Dermis microvascular lymphatic vessel endothelial cell (primary cell): ENCODE data around the gene C19orf12. TPM values are rescaled to one million over a fixed set of nuclear protein-coding genes. Genes with fewer than 3 reads are reported as not detected.

ENCODE experiments used
- DNase-seq, 2 donors: peaks; one replicate each; pipeline versions ENCODE4 v3.0.0 to v3.0.0-alpha.2; 2010; ENCODE audit warnings: low read depth in 2 of 2
- total RNA-seq: library from RNA; depleted of rRNA; stranded (reverse); fragments of >200 nt; gene quantifications from 2 replicates; pipeline ENCODE4 v1.2.1, GENCODE V29; 2014

C19orf12 gene
- total RNA-seq, 1 donor from 2014 or later = 12.3 TPM

DNA sequence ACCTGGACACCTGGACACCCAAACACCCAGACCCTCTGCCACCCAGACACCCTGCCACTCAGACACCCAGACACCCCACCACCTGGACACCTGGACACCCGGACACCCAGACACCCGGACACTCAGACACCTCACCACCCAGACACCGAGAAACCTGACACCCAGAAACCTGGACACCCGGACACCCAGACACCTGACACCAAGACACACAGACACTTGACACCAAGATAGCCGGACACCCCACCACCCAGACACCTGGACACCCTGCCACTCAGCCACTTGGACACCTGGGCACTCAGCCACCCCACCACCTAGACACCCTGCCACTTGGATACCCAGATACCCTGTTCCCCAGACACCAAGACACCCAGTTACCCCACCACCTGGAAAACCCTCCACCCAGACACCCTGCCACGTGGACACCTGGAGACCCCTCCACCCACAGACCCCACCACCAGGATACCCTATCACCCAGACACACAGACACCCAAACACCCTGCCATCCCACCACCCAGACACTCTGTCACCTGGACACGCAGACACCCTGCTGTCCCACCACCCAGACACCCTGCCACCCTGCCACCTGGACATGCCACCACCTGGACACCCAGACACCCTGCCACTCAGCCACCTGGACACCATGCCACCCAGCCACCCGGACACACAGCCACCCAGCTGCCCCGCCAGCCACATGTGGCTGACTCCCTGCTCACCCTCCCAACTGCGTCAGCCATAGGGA, 17.4 kb downstream of the C19orf12 start:
- DNase-seq = no peak

DNA sequence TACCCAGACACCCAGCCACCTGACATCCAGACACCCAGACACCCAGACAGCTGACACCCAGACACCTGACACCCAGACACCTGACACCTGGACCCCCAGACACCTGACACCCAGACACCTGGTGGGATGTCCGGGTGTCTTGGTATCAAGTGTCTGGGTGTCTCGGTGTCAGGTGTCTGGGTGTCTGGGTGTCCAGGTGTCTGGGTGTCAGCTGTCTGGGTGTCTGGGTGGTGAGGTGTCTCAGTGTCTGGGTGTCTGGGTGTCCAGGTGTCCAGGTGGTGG, 18.6 kb downstream of the C19orf12 start:
- DNase-seq = no peak

DNA sequence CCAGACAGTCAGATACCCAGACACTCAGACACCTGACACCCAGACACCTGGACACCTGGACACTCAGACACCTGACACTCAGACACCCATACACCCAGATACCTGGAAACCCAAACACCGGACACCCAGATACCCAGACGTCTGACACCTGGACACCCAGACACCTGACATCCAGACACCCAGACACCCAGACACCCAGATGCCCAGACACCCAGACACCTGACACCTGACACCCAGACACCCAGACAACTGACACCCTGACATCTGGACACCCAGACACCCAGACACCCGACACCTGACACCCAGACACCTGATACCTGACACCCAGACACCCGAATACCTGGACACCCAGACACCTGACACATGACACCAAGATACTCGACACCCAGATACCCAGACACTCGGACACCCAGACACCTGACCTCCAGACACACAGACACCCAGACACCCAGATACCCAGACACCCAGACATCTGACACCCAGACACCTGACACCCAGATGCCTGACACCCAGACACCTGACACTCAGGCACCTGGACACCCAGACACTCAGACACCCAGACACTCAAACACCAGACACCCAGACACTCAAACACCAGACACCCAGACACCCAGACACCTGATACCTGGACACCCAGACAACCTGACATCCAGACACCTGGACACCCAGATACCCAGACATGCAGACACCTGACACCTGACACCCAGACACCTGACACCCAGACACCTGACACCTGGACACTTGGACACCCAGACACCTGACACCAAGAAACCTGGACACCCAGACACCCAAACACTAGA, 19.1 kb downstream of the C19orf12 start:
- no peak for DNase-seq

DNA sequence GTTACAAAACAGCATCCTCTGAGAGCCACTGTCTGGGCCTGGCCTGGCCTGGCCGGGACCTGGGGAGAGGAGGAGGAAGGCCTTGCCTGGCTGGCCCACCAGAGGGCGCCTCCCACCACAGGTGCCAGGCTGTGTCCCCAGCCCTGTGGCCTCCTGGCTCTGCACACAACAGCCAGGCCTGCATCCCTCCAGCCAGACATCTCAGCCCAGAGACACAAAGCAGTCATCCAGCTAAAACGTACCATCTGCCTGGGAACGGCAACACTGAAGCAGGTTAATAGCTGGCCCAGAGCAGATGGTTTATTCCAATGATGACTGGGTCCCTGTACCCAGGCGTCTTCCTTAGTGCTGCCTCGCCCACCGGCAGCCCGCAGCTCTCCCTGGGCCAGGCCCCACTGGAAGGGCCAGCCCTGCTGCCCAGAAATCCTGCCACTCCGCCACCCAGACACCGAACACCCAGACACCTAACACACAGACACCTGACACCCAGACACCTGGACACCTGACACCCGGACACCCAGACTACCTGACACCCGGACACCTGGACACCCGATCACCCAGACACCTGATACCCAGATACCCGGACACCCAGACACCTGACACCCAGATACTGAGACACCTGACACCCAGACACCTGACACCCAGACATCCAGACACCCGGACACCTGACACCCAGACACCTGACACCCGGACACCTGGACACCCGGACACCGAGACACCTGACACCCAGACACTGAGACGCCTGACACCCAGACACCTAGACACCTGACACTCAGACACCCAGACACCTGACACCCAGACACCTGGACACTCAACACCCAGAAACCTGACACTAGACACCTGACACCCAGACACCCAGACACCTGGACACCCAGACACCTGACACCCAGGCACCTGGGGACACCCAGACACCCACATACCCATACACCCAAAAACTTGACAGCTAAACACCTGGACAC, 20.1 kb downstream of the C19orf12 start:
- peak; percentile 45 to 68 for DNase-seq

GRCh38 chr19:29694161-29694560, 20.9 kb downstream of the C19orf12 start:
- DNase-seq = no peak

DNA sequence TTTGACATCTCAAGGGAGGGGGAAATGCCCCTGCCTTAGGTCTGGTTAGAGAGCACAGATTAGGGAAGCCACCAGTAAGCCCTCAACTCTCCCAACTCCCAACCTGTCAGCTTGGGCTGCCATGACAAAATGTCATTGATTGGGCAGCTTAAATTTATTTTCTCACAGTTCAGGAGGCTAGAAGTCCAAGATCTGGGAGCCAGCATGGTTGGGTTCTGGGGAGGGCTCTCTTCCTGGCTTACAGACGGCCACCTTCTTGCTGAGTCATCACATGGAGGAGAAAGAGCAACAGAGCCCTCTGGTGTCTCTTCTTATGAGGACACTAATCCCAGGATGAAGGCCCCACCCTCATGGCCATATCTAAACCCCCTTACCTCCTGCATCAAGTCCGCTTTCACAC, 24.2 kb downstream of the C19orf12 start:
- DNase-seq = peak in 1 of 2 donors; percentile 51

- DNase-seq = peak in 1 of 2 donors; percentile 47
Observed at GRCh38 chr19:29687897-29688728, 26.9 kb downstream of the C19orf12 start.

DNA sequence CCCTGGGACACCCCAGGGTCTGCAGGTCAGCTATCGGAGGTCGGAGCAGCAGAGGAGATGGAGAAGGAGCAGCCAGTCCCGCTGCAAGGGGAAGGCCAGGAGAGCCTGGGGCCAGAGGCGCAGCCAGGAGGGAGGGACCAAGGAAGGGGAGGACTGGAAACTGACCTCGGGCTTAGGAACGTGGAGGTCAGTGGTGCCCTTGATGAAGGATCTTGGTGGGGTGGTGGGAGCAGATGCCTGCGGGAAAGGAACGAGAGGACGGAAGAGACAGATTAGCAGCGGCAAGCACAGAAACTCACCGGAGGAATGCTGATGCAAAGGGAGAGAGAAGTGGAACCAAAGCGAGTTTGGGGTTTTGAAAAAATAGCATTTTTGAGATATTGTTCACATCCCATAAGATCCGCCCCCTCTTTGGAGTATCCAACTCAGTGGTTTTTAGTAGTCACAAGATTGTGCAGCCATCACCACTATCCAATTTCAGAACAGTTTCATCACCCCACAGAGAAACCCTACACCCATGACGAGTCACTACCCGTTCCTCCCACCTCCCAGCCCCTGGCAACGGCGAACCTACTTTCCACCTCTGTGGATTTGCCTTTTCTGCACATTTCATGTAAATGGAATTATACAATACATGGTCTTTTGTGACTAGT, 27.7 kb downstream of the C19orf12 start:
- DNase-seq = no peak

GRCh38 chr19:29686285-29686805, 28.7 kb downstream of the C19orf12 start:
- DNase-seq = no peak

- DNase-seq = no peak
Observed at GRCh38 chr19:29685326-29685725, 29.7 kb downstream of the C19orf12 start.

DNA sequence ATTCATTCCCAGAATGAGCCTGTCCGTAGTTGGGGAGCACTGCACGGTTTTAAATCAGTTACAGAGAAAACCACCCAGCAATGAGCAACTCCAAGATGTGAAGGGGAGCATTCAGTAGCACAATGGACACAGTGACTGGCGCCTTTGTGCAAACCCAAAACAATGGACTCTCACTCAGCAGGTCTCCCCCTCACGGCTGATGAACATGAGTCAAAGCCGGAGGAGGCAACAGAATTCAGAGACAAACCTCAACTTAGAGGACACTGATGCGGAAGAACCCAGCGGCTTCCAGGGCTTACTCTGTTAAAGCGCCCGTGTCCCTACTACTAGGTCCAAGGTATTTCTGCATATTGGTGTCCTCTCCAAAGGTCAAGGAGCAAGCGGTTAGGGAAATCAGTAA, 32.1 kb downstream of the C19orf12 start:
- no peak for DNase-seq

- DNase-seq = no peak
Observed at GRCh38 chr19:29682236-29682895, 32.7 kb downstream of the C19orf12 start.

- no peak for DNase-seq
Observed at GRCh38 chr19:29681422-29682235, 33.4 kb downstream of the C19orf12 start.

- no peak for DNase-seq
Observed at GRCh38 chr19:29680937-29681336, 34.1 kb downstream of the C19orf12 start.

DNA sequence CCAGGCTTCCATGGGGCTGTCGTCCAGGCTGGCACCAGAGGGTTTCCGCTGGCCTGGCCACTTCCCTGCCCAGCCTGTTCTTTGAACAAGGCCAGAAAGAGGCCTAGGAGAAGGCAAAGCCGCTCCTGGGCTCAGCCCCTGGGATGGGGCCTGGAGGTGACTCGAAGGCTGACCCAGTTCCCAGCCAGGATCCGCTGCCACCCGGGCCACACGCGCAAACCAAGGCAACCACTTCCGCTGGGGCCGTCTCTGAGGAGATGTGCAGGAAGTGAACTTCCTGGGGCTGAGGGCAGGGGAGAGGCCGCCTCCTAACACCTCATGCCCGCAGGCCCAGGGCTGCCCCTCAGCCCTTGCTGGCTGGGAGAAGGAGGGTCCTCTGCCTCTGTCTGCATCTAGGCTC, 34.6 kb downstream of the C19orf12 start:
- DNase-seq = no peak

DNA sequence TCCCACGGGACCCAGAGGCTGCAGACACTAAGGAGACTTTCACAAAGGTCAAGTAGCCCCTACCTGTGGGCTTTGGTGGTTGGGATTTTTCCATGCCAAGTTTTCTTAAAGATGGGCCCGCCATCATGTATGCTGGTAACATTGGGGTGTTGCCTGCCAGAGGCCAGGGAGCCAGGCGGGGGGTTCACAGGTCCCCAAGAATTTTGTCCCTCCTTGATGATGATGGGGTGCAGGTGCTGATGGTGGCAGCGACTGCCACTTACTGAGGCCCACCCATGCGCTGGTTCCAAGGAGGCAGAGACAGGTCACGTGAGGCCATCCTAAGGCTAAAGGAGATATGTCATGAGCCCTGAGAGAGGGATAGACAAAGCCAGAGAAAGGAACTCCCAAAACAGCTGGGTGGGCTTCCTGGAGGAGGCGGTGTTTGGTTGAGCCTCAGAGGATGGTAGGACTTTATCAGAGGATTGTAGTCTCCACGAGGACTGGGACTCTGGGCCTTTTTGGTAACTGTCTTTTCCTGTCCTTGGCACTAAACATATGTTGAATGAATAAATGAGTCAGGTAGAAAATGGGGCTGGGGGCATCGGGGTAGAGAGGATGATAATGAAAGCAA, 35.4 kb downstream of the C19orf12 start:
- DNase-seq = no peak

DNA sequence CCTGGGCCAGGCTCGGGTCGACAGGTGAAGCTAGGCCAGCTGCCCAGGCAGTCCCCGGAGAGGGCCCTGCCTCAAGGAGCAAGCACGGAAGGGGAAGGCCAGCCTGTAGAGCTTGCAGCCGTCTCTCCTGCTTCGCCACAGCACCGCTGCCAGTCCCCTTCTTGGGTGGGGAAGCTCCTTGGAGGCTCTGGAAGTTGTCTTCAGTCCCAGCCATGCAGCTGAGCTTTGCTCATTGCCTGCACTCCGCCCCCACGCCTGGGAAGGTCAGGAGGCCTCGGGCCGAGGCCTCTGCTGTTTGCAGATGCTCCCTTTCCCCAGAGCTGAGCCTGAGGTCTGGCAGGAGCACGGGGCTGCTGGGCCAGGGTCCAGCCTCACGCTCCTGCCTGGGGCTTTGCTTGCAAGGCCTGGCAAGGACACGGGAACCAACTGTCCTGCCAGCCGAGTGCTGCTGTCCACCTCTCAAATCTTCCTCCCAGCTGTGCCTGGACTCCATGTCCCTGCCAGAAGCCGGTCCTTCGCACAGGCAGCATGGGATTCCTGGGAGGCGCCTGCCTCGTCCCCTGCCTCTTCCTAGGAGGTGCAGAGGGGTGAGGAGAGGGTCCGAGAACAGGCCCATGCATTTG, 36.5 kb downstream of the C19orf12 start:
- no peak for DNase-seq
